Measurements from ENCODE around the gene IL18. TPM values are rescaled to one million over a fixed set of nuclear protein-coding genes. Genes with fewer than 3 reads are reported as not detected.

IL18 gene
- total and polyA plus RNA-seq, 2 donors (not counting 1 experiment from before 2014, with no cell fraction given) = 0.67 to 1.6 TPM

GRCh38 chr11:112103446-112103845 lies 60.4 kb downstream of the IL18 start:
- ATAC-seq (ENCODE audit: low read depth) (no peak), DNase-seq (no peak)
- Histone ChIP-seq H3K4me1 (ENCODE audit: control insufficient read depth in 2 of 2, insufficient read depth in 2 of 2, low read length in 2 of 2) (no peaks in the 10 kb centered on the region), H3K27ac (ENCODE audit: low read length in 2 of 2) (no peak overlapping the region), H2AFZ (ENCODE audit: insufficient read depth, low read depth, low read length, poor library complexity, severe bottlenecking) (no peak overlapping the region), H3K4me3 (ENCODE audit: control extremely low read depth in 1 of 5, extremely low read depth in 1 of 5, insufficient read depth in 1 of 5, low read depth in 2 of 5, low read length in 4 of 5) (no peak overlapping the region), H3K36me3 (replicated peaks in 1 of 2; ENCODE audit: control extremely low read depth in 1 of 2, control insufficient read depth in 1 of 2, extremely low read depth in 1 of 2, insufficient read depth in 2 of 2, low read length in 1 of 2) (peaks cover 0 to 2% of the 10 kb centered on the region in 2 experiments), H3K79me2 (ENCODE audit: control insufficient read depth, insufficient read depth, low read length) (no peaks in the 10 kb centered on the region), H4K20me1 (ENCODE audit: control insufficient read depth, insufficient read depth, low read length, poor library complexity, severe bottlenecking) (no peaks in the 10 kb centered on the region), H3K9me3 (ENCODE audit: control extremely low read depth in 1 of 3, control insufficient read depth in 2 of 3, insufficient read depth in 1 of 3, low read length in 2 of 3) (no peaks in the 10 kb centered on the region), H3K4me2 (replicated peaks; ENCODE audit: low read depth, low read length, poor library complexity, severe bottlenecking) (no peak overlapping the region), H3K27me3 (replicated peaks in 1 of 4; ENCODE audit: control extremely low read depth in 1 of 4, control insufficient read depth in 3 of 4, insufficient read depth in 4 of 4, low read length in 3 of 4) (no peaks in the 10 kb centered on the region), H3K9ac (ENCODE audit: low read length) (no peak overlapping the region)
- CTCF ChIA-PET = interaction anchor here (0.7 to 1.0 kb wide), 4 partner anchors 8 to 542 kb away, joined by 3 to 6 read pairs (median 4); no protein-coding TSS in a partner anchor
- 100% methylated on average over 4 of the region's 6 CpGs for WGBS (ENCODE audit: insufficient coverage)
- Mint-ChIP-seq H3K4me3 (no peak overlapping the region), H3K4me1 (no peaks in the 10 kb centered on the region), H3K27me3 (no peaks in the 10 kb centered on the region), H3K9me3 (ENCODE audit: insufficient read depth) (no peaks in the 10 kb centered on the region), H3K27ac (no peak overlapping the region)
- intact Hi-C loops (cut with micrococcal nuclease) = no loop called here
- TF ChIP-seq CTCF (IDR thresholded peaks at IDR 0.05) = no peak
- TF ChIP-seq EZH2 (IDR thresholded peaks at IDR 0.05; ENCODE audit: borderline replicate concordance, insufficient read depth, low read depth, low read length, poor library complexity, severe bottlenecking) = no peak
- POLR2A ChIA-PET = no interaction called here

- no peak overlapping the region for H3K4me3 Mint-ChIP-seq
- ATAC-seq (ENCODE audit: low read depth) = no peak
- Histone ChIP-seq H3K4me3 (ENCODE audit: control extremely low read depth in 1 of 5, extremely low read depth in 1 of 5, insufficient read depth in 1 of 5, low read depth in 2 of 5, low read length in 4 of 5) (no peak overlapping the region), H4K20me1 (ENCODE audit: control insufficient read depth, insufficient read depth, low read length, poor library complexity, severe bottlenecking) (no peaks in the 10 kb centered on the region), H3K4me2 (replicated peaks; ENCODE audit: low read depth, low read length, poor library complexity, severe bottlenecking) (no peak overlapping the region), H3K79me2 (ENCODE audit: control insufficient read depth, insufficient read depth, low read length) (peaks cover 5% of the 10 kb centered on the region), H3K27me3 (replicated peaks in 1 of 4; ENCODE audit: control extremely low read depth in 1 of 4, control insufficient read depth in 3 of 4, insufficient read depth in 4 of 4, low read length in 3 of 4) (no peaks in the 10 kb centered on the region), H2AFZ (ENCODE audit: insufficient read depth, low read depth, low read length, poor library complexity, severe bottlenecking) (no peak overlapping the region), H3K4me1 (ENCODE audit: control insufficient read depth in 2 of 2, insufficient read depth in 2 of 2, low read length in 2 of 2) (no peaks in the 10 kb centered on the region), H3K36me3 (replicated peaks in 1 of 2; ENCODE audit: control extremely low read depth in 1 of 2, control insufficient read depth in 1 of 2, extremely low read depth in 1 of 2, insufficient read depth in 2 of 2, low read length in 1 of 2) (peaks cover 0 to 9% of the 10 kb centered on the region in 2 experiments), H3K27ac (ENCODE audit: low read length in 2 of 2) (no peak overlapping the region), H3K9me3 (ENCODE audit: control extremely low read depth in 1 of 3, control insufficient read depth in 2 of 3, insufficient read depth in 1 of 3, low read length in 2 of 3) (no peaks in the 10 kb centered on the region), H3K9ac (ENCODE audit: low read length) (no peak overlapping the region)
- no peak overlapping the region for H3K27ac Mint-ChIP-seq
- ChIA-PET CTCF (no interaction called here), POLR2A (no interaction called here)
- intact Hi-C loops (cut with micrococcal nuclease) = no loop called here
- 83% methylated on average over 1 of the region's 2 CpGs for WGBS (ENCODE audit: insufficient coverage)
- no peaks in the 10 kb centered on the region for H3K27me3 Mint-ChIP-seq
- no peak for TF ChIP-seq EZH2 (IDR thresholded peaks at IDR 0.05; ENCODE audit: borderline replicate concordance, insufficient read depth, low read depth, low read length, poor library complexity, severe bottlenecking)
- no peak for TF ChIP-seq CTCF (IDR thresholded peaks at IDR 0.05)
- H3K9me3 Mint-ChIP-seq (ENCODE audit: insufficient read depth) = no peaks in the 10 kb centered on the region
- H3K4me1 Mint-ChIP-seq = no peaks in the 10 kb centered on the region
- DNase-seq = no peak
Measured at GRCh38 chr11:112100462-112100861, 63.4 kb downstream of the IL18 start.
